ENCODE data around the gene FHOD3.

The FHOD3 gene

GRCh38 chr18:36532815-36533214, 235.3 kb downstream of the FHOD3 start (continued):
- TF ChIP-seq SALL2 (tag by site-specific recombination; IDR thresholded peaks at IDR 0.05; ENCODE audit: borderline replicate concordance): no peak
- no peak for TF ChIP-seq ZNF184 (tag by site-specific recombination; IDR thresholded peaks at IDR 0.05)

GRCh38 chr18:36533446-36534153, 236.1 kb downstream of the FHOD3 start:
- Histone ChIP-seq H3K9me3 (ENCODE audit: control insufficient read depth, insufficient read depth, low read depth, low read length) (no peaks in the 10 kb centered on the region), H3K4me1 (ENCODE audit: control insufficient read depth, insufficient read depth, low read length) (no peaks in the 10 kb centered on the region), H3K36me3 (ENCODE audit: control insufficient read depth in 2 of 2, insufficient read depth in 1 of 2, low read length in 2 of 2) (no peaks in the 10 kb centered on the region), H3K27ac (ENCODE audit: extremely low read depth, low read depth, low read length) (no peak overlapping the region), H3K4me3 (ENCODE audit: low read depth, low read length) (no peak overlapping the region)
- TF ChIP-seq ZNF140 (tag by site-specific recombination; IDR thresholded peaks at IDR 0.05): no peak
- TF ChIP-seq ZNF704 (tag by site-specific recombination; IDR thresholded peaks at IDR 0.05): no peak
- no peak for TF ChIP-seq KLF16 (tag by site-specific recombination; IDR thresholded peaks at IDR 0.05)
- no peak for TF ChIP-seq ZBTB20 (tag by site-specific recombination; IDR thresholded peaks at IDR 0.05)
- TF ChIP-seq ZNF10 (tag by site-specific recombination; IDR thresholded peaks at IDR 0.05): no peak
- TF ChIP-seq RBAK (tag by site-specific recombination; IDR thresholded peaks at IDR 0.05): no peak
- no peak for TF ChIP-seq ZNF324 (tag by site-specific recombination; IDR thresholded peaks at IDR 0.05)
- no peak for TF ChIP-seq GLI2 (tag by site-specific recombination; IDR thresholded peaks at IDR 0.05; ENCODE audit: borderline replicate concordance, low read depth)
- no peak for TF ChIP-seq ZNF768 (tag by site-specific recombination; IDR thresholded peaks at IDR 0.05)
- no peak for TF ChIP-seq ZNF639 (tag by site-specific recombination; IDR thresholded peaks at IDR 0.05)
- TF ChIP-seq ZNF146 (tag by site-specific recombination; IDR thresholded peaks at IDR 0.05): no peak
- TF ChIP-seq YY1 (tag by site-specific recombination; IDR thresholded peaks at IDR 0.05): no peak
- TF ChIP-seq ZNF529 (tag by site-specific recombination; IDR thresholded peaks at IDR 0.05; ENCODE audit: insufficient replicate concordance): no peak
- TF ChIP-seq SP7 (tag by site-specific recombination; IDR thresholded peaks at IDR 0.05): no peak
- no peak for TF ChIP-seq ZNF19 (tag by site-specific recombination; IDR thresholded peaks at IDR 0.05; ENCODE audit: low read depth)
- TF ChIP-seq, protein P1, sequence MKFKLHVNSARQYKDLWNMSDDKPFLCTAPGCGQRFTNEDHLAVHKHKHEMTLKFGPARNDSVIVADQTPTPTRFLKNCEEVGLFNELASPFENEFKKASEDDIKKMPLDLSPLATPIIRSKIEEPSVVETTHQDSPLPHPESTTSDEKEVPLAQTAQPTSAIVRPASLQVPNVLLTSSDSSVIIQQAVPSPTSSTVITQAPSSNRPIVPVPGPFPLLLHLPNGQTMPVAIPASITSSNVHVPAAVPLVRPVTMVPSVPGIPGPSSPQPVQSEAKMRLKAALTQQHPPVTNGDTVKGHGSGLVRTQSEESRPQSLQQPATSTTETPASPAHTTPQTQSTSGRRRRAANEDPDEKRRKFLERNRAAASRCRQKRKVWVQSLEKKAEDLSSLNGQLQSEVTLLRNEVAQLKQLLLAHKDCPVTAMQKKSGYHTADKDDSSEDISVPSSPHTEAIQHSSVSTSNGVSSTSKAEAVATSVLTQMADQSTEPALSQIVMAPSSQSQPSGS (tag by site-specific recombination; IDR thresholded peaks at IDR 0.05; ENCODE audit: low read depth): no peak
- TF ChIP-seq IKZF3 (tag by site-specific recombination; IDR thresholded peaks at IDR 0.05): no peak
- POLR2A ChIA-PET: no interaction called here
- CTCF ChIA-PET: interaction anchor here (0.6 kb wide), 1 partner anchor 10 kb away, joined by 3 read pairs; no protein-coding TSS in a partner anchor

- H3K36me3 ChIP-seq (ENCODE audit: control insufficient read depth in 2 of 2, insufficient read depth in 1 of 2, low read length in 2 of 2): no peaks in the 10 kb centered on the region
- ChIA-PET CTCF (interaction anchor here (0.6 to 1.1 kb wide), 3 partner anchors 11 to 129 kb away, joined by 3 read pairs; no protein-coding TSS in a partner anchor), POLR2A (no interaction called here)
- TF ChIP-seq ZNF555 (tag by site-specific recombination; conservative IDR thresholded peaks at IDR 0.05): no peak
- no peaks in the 10 kb centered on the region for H3K4me1 ChIP-seq (ENCODE audit: control insufficient read depth, insufficient read depth, low read length)
- no peak overlapping the region for H3K27ac ChIP-seq (ENCODE audit: extremely low read depth, low read depth, low read length)
- no peak overlapping the region for H3K4me3 ChIP-seq (ENCODE audit: low read depth, low read length)
- H3K9me3 ChIP-seq (ENCODE audit: control insufficient read depth, insufficient read depth, low read depth, low read length): no peaks in the 10 kb centered on the region
Measured at GRCh38 chr18:36534154-36534688, 236.7 kb downstream of the FHOD3 start.
